ENCODE results near the gene INTS15. TPM values are rescaled to one million over a fixed set of nuclear protein-coding genes. Genes with fewer than 3 reads are reported as not detected.
A peak's percentile ranks its signal among the peaks of the same experiment; 100 is the strongest.
"Not testable (repeated sequence)": the region's sequence is repeated elsewhere in the genome, so short reads cannot be mapped to it uniquely, and the experiment has no call there.

INTS15 gene
- total and polyA plus RNA-seq, 4 donors: 13.8 to 34.5 (median 22.4) TPM

DNA sequence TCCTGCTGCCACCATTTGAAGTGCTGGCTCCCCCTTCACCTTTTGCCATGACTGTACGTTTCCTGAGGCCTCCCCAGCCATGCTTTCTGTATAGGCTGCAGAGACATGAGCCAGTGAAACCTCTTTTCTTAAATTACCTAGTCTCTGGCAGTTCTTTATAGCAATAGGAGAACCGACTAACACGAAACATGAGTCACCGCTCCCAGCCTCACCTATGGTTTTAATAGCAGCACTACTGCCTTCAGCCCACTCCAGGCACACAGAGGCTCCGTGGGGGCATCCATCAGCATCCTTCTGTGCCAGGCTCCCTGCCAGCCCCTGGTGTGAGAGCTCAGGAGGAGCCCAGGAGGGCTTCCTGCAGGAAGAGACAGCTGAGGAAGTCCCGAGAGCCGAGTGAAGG is 41.8 kb downstream of the INTS15 start:
- Histone ChIP-seq H3K27ac (ENCODE audit: low read depth in 1 of 2, low read length in 1 of 2) (no peak overlapping the region), H3K27me3 (ENCODE audit: control insufficient read depth in 3 of 3, insufficient read depth in 3 of 3, low read length in 2 of 3) (no peaks in the 10 kb centered on the region)
- no peak for DNase-seq

DNA sequence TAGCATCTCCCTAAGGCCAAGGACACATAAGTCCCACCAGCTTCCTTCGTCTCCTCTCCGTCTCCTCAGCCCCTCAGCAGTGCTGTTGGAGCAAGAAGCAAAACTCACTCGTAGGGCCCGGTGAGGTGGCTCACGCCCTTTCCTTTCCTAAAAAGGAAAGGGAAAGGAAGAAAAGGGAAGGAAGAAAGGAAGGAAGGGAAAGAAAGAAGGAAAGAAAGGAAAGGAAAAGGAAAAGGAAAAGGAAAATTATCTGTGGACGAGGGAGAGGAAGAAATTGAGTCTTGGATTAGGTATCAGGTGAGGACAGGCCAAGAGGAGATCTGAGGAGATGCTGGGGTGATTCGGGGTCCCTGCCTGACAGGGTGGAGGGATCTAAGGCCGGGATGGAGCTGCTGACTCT is 44.2 kb downstream of the INTS15 start:
- TF ChIP-seq, protein P1, sequence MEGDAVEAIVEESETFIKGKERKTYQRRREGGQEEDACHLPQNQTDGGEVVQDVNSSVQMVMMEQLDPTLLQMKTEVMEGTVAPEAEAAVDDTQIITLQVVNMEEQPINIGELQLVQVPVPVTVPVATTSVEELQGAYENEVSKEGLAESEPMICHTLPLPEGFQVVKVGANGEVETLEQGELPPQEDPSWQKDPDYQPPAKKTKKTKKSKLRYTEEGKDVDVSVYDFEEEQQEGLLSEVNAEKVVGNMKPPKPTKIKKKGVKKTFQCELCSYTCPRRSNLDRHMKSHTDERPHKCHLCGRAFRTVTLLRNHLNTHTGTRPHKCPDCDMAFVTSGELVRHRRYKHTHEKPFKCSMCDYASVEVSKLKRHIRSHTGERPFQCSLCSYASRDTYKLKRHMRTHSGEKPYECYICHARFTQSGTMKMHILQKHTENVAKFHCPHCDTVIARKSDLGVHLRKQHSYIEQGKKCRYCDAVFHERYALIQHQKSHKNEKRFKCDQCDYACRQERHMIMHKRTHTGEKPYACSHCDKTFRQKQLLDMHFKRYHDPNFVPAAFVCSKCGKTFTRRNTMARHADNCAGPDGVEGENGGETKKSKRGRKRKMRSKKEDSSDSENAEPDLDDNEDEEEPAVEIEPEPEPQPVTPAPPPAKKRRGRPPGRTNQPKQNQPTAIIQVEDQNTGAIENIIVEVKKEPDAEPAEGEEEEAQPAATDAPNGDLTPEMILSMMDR (IDR thresholded peaks at IDR 0.05; ENCODE audit: control extremely low read depth, extremely low read depth): no peak
- Histone ChIP-seq H3K9ac (ENCODE audit: insufficient read depth in 1 of 2, low read length in 2 of 2) (no peak overlapping the region), H3K27ac (ENCODE audit: low read depth in 1 of 2, low read length in 1 of 2) (no peak overlapping the region), H3K27me3 (ENCODE audit: control insufficient read depth in 3 of 3, insufficient read depth in 3 of 3, low read length in 2 of 3) (no peaks in the 10 kb centered on the region), H3K4me3 (no peak overlapping the region), H3K36me3 (ENCODE audit: control insufficient read depth in 4 of 4, insufficient read depth in 4 of 4, low read length in 4 of 4) (no peaks in the 10 kb centered on the region), H3K4me1 (ENCODE audit: control insufficient read depth in 5 of 5, insufficient read depth in 5 of 5, low read length in 5 of 5) (peaks cover 0 to 18% (median 4%) of the 10 kb centered on the region in 5 donors), H3K9me3 (ENCODE audit: control insufficient read depth in 4 of 4, insufficient read depth in 3 of 4, low read length in 3 of 4) (no peaks in the 10 kb centered on the region)
- ATAC-seq (ENCODE audit: insufficient read depth, low FRiP score) (no peak), DNase-seq (no peak)
- 81 to 84% methylated on average over 8 of the region's 8 CpGs for WGBS, 2 donors

More for the DNA sequence above, 41.8 kb downstream of the INTS15 start:
- ATAC-seq (ENCODE audit: insufficient read depth, low FRiP score): no peak
- Histone ChIP-seq H3K4me1 (ENCODE audit: control insufficient read depth in 5 of 5, insufficient read depth in 5 of 5, low read length in 5 of 5) (peaks cover 0 to 6% (median 0%) of the 10 kb centered on the region in 5 donors), H3K36me3 (ENCODE audit: control insufficient read depth in 4 of 4, insufficient read depth in 4 of 4, low read length in 4 of 4) (no peaks in the 10 kb centered on the region), H3K4me3 (no peak overlapping the region), H3K9me3 (ENCODE audit: control insufficient read depth in 4 of 4, insufficient read depth in 3 of 4, low read length in 3 of 4) (no peaks in the 10 kb centered on the region), H3K9ac (ENCODE audit: insufficient read depth in 1 of 2, low read length in 2 of 2) (no peak overlapping the region)
- TF ChIP-seq, protein P1 (IDR thresholded peaks at IDR 0.05; ENCODE audit: control extremely low read depth, extremely low read depth): no peak
- WGBS, 2 donors: 70 to 84% methylated on average over 7 of the region's 7 CpGs

DNA sequence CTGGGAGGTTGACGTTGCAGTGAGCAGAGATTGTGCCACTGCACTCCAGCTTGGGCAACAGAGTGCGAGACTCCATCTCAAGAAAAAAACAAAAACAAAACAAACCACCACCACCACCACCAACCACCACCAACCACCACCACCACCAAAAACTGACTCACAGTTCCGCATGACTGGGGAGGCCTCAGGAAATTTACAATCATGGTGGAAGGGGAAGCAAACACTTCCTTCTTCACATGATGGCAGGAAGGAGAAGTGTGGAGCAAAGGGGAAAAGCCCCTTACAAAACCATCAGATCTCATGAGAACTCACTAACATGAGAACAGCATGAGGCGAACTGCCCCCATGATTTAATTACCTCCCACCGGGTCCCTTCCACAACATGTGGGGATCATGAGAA is 45.1 kb downstream of the INTS15 start:
- not testable (repeated sequence) for H3K9ac ChIP-seq (ENCODE audit: insufficient read depth in 1 of 2, low read length in 2 of 2); H3K27me3 ChIP-seq (ENCODE audit: control insufficient read depth in 3 of 3, insufficient read depth in 3 of 3, low read length in 2 of 3); H3K4me3 ChIP-seq; DNase-seq; H3K27ac ChIP-seq (ENCODE audit: low read depth in 1 of 2, low read length in 1 of 2); ATAC-seq (ENCODE audit: insufficient read depth, low FRiP score); H3K36me3 ChIP-seq (ENCODE audit: control insufficient read depth in 4 of 4, insufficient read depth in 4 of 4, low read length in 4 of 4); H3K9me3 ChIP-seq (ENCODE audit: control insufficient read depth in 4 of 4, insufficient read depth in 3 of 4, low read length in 3 of 4)
- H3K4me1 ChIP-seq (ENCODE audit: control insufficient read depth in 5 of 5, insufficient read depth in 5 of 5, low read length in 5 of 5): peaks cover 0 to 18% (median 4%) of the 10 kb centered on the region in 5 donors
- WGBS, 2 donors: 43 to 72% methylated on average over 5 of the region's 5 CpGs

DNA sequence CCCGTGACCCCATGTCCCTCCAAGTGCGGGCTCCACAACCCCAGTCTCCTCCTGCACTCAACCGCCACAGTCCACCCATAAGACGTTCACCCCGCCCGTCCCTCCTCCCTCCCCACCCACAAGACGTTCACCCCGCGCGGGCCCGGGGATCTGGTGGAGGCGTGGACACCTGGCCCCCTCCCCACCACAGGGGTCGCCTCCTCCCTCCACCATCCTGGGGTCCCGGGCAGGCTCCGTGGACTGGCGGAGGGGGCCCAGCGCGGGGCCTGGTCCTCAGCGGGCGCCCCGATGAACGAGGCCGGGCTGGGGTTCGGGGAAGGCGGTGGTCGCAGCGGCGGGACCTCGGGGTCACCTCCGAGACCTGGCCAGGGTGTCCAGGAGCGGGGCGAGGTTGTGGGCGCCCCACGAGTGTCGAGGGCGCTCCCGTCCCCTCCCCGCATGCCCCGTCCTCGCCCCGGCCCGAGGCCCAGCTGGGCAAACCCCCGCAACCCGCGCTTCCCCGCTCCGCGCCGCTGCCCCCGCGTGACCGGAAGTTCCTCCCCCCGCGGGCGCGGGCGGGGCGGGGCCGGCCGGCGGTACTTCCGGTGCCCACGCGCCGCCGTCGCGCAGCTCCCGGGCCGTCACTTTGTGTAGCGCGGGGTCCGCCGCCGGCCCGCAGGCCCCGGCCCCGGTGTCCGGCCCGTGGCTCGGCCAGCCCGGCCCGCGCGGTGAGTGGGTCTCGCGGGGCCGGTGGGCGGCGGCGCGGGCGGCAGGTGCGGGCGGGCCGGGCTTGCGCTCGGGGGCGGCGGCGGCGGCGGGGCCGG is 47.1 kb downstream of the INTS15 start, which contains the start of gene ZNF316:
Gene ZNF316 (plus strand): TSS at position 578 of the 803 bp plus-strand sequence. CDS start 5,092 bp downstream, outside the sequence.
- H3K9ac ChIP-seq (ENCODE audit: insufficient read depth in 1 of 2, low read length in 2 of 2): peak within 1 kb of the TSS; percentile 23 to 25
- DNase-seq (peak; percentile 34 to 64 (median 39)), ATAC-seq (ENCODE audit: insufficient read depth, low FRiP score) (peak; percentile 84)
- no peaks in the 10 kb centered on the region for H3K27me3 ChIP-seq (ENCODE audit: control insufficient read depth in 3 of 3, insufficient read depth in 3 of 3, low read length in 2 of 3)
- peaks cover 0 to 13% (median 9%) of the 10 kb centered on the region in 4 donors for H3K36me3 ChIP-seq (ENCODE audit: control insufficient read depth in 4 of 4, insufficient read depth in 4 of 4, low read length in 4 of 4)
- 1 to 6% methylated on average over 26 to 104 of the region's 104 CpGs for WGBS, 2 donors
- TF ChIP-seq, protein P1 (IDR thresholded peaks at IDR 0.05; ENCODE audit: control extremely low read depth, extremely low read depth): no peak
- peaks cover 0 to 18% (median 4%) of the 10 kb centered on the region in 5 donors for H3K4me1 ChIP-seq (ENCODE audit: control insufficient read depth in 5 of 5, insufficient read depth in 5 of 5, low read length in 5 of 5)
- H3K9me3 ChIP-seq (ENCODE audit: control insufficient read depth in 4 of 4, insufficient read depth in 3 of 4, low read length in 3 of 4): no peaks in the 10 kb centered on the region
- H3K4me3 ChIP-seq: peak within 1 kb of the TSS; percentile 82
- H3K27ac ChIP-seq (ENCODE audit: low read depth in 1 of 2, low read length in 1 of 2): peak within 1 kb of the TSS; percentile 62 to 69

Measured in lung (tissue), 12 donors.